Esophagus squamous epithelium (tissue), 5 donors: Measurements from ENCODE around the gene ARHGAP9. TPM values are rescaled to one million over a fixed set of nuclear protein-coding genes. Genes with fewer than 3 reads are reported as not detected.
A peak's percentile ranks its signal among the peaks of the same experiment; 100 is the strongest.
"Not testable (repeated sequence)": the region's sequence is repeated elsewhere in the genome, so short reads cannot be mapped to it uniquely, and the experiment has no call there.

Experiments
- DNase-seq: peaks from one replicate; lab custom pipeline; 2025; lab: John Stamatoyannopoulos, UW
- H3K27ac ChIP-seq, 4 donors: fragments of 200-600 bp; sonication (generic); one replicate each; pipeline ENCODE4 v1.5.1; 2016 to 2019; ENCODE audit warnings: mild to moderate bottlenecking in 1 of 4
- H3K27me3 ChIP-seq, 4 donors: fragments of 200-600 bp; sonication (generic); 1 replicate in 3 of 4; 2 replicates in 1 of 4; pipeline versions ENCODE4 v1.5.1 to v1.6.0; 2017 to 2021; ENCODE audit warnings: antibody characterized with exemption in 1 of 4
- H3K36me3 ChIP-seq, 3 donors: fragments of 200-600 bp; sonication (generic); one replicate each; pipeline ENCODE4 v1.5.1; 2016 to 2019
- H3K4me1 ChIP-seq, 3 donors: fragments of 200-600 bp; sonication (generic); one replicate each; pipeline ENCODE4 v1.5.1; 2017 to 2019
- H3K4me3 ChIP-seq, 4 donors: fragments of 200-600 bp; sonication (generic); 1 replicate in 3 of 4; 2 replicates in 1 of 4; pipeline ENCODE4 v1.5.1; 2016 to 2019; ENCODE audit warnings: mild to moderate bottlenecking in 2 of 4, moderate library complexity in 1 of 4
- H3K9me3 ChIP-seq, 3 donors: fragments of 200-600 bp; sonication (generic); one replicate each; pipeline ENCODE4 v1.5.1; 2016 to 2019
- POLR2A ChIP-seq, 4 donors: fragments of 450-650 bp; IDR thresholded peaks; one replicate each; pipeline ENCODE4 v1.6.1; 2017; ENCODE audit warnings: antibody characterized with exemption in 4 of 4, mild to moderate bottlenecking in 4 of 4, moderate library complexity in 3 of 4
- WGBS, 2 donors: methylation state at CpG; one replicate each; pipeline ENCODE4 v1.1.5; 2018; 5-methylcytosine and 5-hydroxymethylcytosine counted together
- intact Hi-C: fragments of 100-400 bp; cut with DNase I; formaldehyde crosslinking; loops from one replicate; pipeline ENCODE4 v1.15.0; 2022
- total RNA-seq, 4 donors: library from RNA; depleted of rRNA; stranded (reverse); fragments of >200 nt; gene quantifications; one replicate each; pipeline ENCODE4 v1.1.0, GENCODE V29; 2016
- TF ChIP-seq, protein P1 (sequence below), 6 experiments: fragments of 450-650 bp in 4 of 6; fragments of 200-600 bp in 2 of 6; sonication (generic) in 2 of 6; IDR thresholded peaks; one replicate each; pipeline ENCODE4 v1.5.1; 2016 to 2019; ENCODE audit warnings: antibody characterized with exemption in 6 of 6, mild to moderate bottlenecking in 4 of 6, moderate library complexity in 4 of 6
- donor health status: DM: yes; HTN: yes; CAD: no.

Gene ARHGAP9
- total RNA-seq, 4 donors from 2014 or later = 4.5 to 20.4 (median 11.3) TPM

DNA sequence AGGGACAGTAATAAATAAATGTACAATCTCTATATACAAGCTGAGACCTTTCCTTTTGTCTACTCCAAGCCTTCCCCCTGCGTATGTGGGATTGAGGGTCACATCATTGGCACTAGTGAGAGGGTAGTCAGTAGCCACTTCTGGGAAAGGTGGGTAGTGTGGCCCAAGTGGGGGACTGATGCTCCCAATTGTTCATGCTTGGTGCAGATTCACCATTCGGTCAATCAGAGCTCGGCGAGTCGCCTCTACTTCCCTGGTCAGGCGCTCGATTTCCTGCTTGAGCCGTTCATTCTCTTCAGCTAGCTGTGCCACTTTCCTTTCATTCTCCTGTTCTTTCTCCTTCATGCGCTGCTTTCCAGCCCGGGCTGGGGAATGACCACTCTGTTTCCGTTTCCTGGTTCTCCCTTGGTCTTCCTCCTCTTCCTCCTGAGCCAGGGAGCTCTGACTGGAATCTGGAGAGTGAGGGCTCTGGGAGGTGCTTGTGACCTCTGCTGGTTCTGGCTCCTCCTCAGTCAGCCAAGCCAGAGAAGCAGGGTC lies 37.0 kb upstream of the ARHGAP9 start:
- no peaks in the 10 kb centered on the region for H3K9me3 ChIP-seq
- H3K4me3 ChIP-seq = no peak overlapping the region
- H3K27me3 ChIP-seq = no peaks in the 10 kb centered on the region
- no peak for TF ChIP-seq POLR2A (IDR thresholded peaks at IDR 0.05)
- TF ChIP-seq, protein P1, sequence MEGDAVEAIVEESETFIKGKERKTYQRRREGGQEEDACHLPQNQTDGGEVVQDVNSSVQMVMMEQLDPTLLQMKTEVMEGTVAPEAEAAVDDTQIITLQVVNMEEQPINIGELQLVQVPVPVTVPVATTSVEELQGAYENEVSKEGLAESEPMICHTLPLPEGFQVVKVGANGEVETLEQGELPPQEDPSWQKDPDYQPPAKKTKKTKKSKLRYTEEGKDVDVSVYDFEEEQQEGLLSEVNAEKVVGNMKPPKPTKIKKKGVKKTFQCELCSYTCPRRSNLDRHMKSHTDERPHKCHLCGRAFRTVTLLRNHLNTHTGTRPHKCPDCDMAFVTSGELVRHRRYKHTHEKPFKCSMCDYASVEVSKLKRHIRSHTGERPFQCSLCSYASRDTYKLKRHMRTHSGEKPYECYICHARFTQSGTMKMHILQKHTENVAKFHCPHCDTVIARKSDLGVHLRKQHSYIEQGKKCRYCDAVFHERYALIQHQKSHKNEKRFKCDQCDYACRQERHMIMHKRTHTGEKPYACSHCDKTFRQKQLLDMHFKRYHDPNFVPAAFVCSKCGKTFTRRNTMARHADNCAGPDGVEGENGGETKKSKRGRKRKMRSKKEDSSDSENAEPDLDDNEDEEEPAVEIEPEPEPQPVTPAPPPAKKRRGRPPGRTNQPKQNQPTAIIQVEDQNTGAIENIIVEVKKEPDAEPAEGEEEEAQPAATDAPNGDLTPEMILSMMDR (IDR thresholded peaks at IDR 0.05) = no peak
- H3K36me3 ChIP-seq = peaks cover 17 to 67% (median 38%) of the 10 kb centered on the region in 3 donors
- H3K27ac ChIP-seq = peak overlapping the region; percentile 36 to 99 (median 82)
- intact Hi-C loops = no loop called here
- H3K4me1 ChIP-seq = peaks cover 31 to 59% (median 34%) of the 10 kb centered on the region in 3 donors
- DNase-seq = no peak
- 82 to 87% methylated on average over 10 to 11 of the region's 11 CpGs for WGBS, 2 donors

DNA sequence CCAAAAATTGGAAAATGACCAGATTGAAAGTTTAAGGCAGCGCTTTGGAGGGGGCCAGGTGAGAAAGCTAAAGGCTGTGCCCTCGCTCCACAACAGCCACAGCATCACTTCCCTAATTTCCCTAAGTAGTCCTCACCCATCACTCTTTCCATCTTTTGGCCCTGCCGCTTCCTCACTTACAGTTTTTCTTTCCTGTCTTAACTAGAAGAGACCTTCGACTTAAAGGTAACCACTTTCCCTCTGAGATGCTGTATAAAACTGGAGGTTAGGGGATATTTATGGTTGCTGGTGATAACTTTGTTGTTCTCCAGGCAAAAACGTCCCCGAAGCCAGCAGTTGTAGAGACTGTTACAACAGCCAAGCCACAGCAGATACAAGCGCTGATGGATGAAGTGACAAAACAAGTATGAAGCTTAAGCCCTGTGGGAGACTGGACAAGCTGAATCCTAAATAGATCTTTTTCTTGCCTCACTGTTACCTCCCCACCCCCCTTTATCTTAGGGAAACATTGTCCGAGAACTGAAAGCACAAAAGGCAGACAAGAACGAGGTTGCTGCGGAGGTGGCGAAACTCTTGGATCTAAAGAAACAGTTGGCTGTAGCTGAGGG lies 36.4 kb upstream of the ARHGAP9 start:
- Histone ChIP-seq H3K36me3 (peaks cover 17 to 73% (median 38%) of the 10 kb centered on the region in 3 donors), H3K4me3 (no peak overlapping the region), H3K27ac (peak overlapping the region in 3 of 4 donors; percentile 36 to 99 (median 99)), H3K4me1 (peaks cover 24 to 53% (median 27%) of the 10 kb centered on the region in 3 donors), H3K27me3 (no peaks in the 10 kb centered on the region), H3K9me3 (no peaks in the 10 kb centered on the region)
- 75 to 78% methylated on average over 11 of the region's 11 CpGs for WGBS, 2 donors
- intact Hi-C loops = no loop called here
- DNase-seq = no peak
- no peak for TF ChIP-seq POLR2A (IDR thresholded peaks at IDR 0.05)
- TF ChIP-seq, protein P1 (IDR thresholded peaks at IDR 0.05) = no peak

DNA sequence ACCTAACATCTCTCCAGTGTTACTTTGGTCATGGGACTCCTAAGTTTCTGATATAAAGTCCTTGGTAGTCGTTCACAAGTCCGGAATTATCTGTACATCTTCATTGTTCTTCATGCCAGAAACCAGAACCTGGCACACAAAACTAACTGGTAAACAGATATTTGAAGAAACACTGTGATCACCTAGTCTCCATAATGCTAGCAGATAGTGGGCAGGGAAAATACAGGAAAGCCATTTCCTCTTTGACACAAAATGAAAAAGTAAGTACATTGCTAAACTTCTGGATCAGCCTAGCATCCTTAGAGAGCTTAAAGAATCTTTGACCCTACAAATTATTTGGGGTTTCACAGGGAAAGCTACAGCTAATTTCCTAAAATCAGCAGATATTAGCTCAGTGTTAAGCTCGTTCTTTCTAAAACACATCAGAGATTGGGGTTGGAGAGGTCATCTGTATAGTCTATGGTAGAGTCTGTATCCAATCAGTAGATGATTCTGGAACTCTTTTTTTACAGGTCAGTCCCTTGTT lies 35.8 kb upstream of the ARHGAP9 start:
- peaks cover 17 to 79% (median 38%) of the 10 kb centered on the region in 3 donors for H3K36me3 ChIP-seq

DNA sequence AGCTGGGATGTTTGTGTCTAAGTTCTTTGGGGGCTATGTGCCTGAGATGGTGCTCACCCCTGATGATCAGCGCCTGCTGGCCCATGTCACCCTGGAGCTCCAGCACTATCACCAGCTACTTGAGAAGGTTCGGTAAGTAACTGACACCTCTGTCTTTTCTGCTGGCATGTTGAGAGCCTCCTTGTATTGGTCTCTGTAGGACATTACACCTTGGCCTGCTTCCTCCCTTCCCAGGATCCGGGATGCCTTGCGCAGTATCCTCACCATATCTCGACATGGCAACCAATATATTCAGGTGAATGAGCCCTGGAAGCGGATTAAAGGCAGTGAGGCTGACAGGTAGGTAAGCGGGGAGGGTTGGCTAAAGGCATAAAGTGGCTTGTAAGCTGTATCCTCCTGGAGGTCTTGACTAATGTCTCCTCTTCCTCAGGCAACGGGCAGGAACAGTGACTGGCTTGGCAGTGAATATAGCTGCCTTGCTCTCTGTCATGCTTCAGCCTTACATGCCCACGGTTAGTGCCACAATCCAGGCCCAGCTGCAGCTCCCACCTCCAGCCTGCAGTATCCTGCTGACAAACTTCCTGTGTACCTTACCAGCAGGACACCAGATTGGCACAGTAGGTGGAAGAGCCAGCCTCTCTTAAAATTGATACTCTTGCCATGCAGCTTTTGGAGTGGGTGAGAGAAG lies 35.2 kb upstream of the ARHGAP9 start:
- H3K9me3 ChIP-seq = no peaks in the 10 kb centered on the region
- intact Hi-C loops = no loop called here
- no peak overlapping the region for H3K27ac ChIP-seq
- no peak for DNase-seq
- TF ChIP-seq POLR2A (IDR thresholded peaks at IDR 0.05) = no peak
- TF ChIP-seq, protein P1 (IDR thresholded peaks at IDR 0.05) = no peak
- H3K4me1 ChIP-seq = peaks cover 20 to 56% (median 25%) of the 10 kb centered on the region in 3 donors
- peaks cover 17 to 79% (median 38%) of the 10 kb centered on the region in 3 donors for H3K36me3 ChIP-seq
- WGBS, 2 donors = 80 to 91% methylated on average over 6 to 9 of the region's 9 CpGs
- H3K4me3 ChIP-seq = no peak overlapping the region
- no peaks in the 10 kb centered on the region for H3K27me3 ChIP-seq

More for the DNA sequence above, 35.8 kb upstream of the ARHGAP9 start:
- intact Hi-C loops = no loop called here
- H3K4me3 ChIP-seq = no peak overlapping the region
- TF ChIP-seq, protein P1 (IDR thresholded peaks at IDR 0.05) = no peak
- TF ChIP-seq POLR2A (IDR thresholded peaks at IDR 0.05) = no peak
- H3K4me1 ChIP-seq = peaks cover 20 to 50% (median 25%) of the 10 kb centered on the region in 3 donors
- H3K27ac ChIP-seq = peak overlapping the region in 2 of 4 donors; percentile 99
- 74 to 78% methylated on average over 3 of the region's 3 CpGs for WGBS, 2 donors
- DNase-seq = no peak
- no peaks in the 10 kb centered on the region for H3K9me3 ChIP-seq
- H3K27me3 ChIP-seq = no peaks in the 10 kb centered on the region

DNA sequence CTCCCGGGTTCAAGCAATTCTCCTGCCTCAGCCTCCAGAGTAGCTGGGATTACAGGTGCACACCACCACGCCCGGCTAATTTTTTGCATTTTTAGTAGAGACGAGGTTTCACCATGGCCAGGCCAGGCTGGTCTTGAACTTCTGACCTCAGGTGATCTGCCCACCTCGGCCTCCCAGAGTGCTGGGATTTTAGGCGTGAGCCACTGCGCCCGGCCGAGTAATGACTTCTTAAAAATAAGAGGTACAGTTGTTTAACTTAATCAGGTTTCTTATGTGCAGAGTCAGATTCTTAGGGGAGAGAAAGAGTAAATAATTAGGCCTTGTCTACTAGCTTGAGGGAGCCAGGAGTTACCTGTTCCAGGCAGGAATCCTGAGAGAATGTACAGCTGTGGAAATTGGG lies 34.6 kb upstream of the ARHGAP9 start:
- WGBS, 2 donors = 80 to 91% methylated on average over 4 to 9 of the region's 9 CpGs
- H3K27me3 ChIP-seq, H3K27ac ChIP-seq, DNase-seq, H3K4me3 ChIP-seq, H3K9me3 ChIP-seq, intact Hi-C loops: not testable (repeated sequence)
- Histone ChIP-seq H3K36me3 (peaks cover 17 to 84% (median 38%) of the 10 kb centered on the region in 3 donors), H3K4me1 (peaks cover 16 to 56% (median 23%) of the 10 kb centered on the region in 3 donors)

DNA sequence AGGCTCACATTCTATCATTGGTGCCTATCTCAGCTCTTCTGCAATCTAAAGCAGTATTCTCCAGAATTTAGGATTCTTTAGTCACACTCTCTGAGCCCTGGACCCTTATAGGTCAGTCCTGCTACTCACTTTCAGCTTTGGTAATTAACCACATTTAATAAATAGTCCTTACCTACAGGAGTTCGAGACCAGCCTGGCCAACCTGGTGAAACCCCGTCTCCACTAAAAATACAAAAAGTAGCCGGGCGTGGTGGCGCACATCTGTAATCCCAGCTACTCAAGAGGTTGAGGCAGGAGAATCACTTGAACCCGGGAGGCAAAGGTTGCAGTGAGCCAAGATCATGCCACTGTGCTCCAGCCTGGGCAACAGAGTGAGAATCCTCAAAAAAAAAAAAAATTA lies 34.0 kb upstream of the ARHGAP9 start:
- 76 to 92% methylated on average over 6 of the region's 6 CpGs for WGBS, 2 donors
- H3K4me3 ChIP-seq = not testable (repeated sequence)

More for the DNA sequence above, 34.0 kb upstream of the ARHGAP9 start:
- peaks cover 17 to 87% (median 38%) of the 10 kb centered on the region in 3 donors for H3K36me3 ChIP-seq
- H3K27ac ChIP-seq, H3K9me3 ChIP-seq, H3K27me3 ChIP-seq, DNase-seq, intact Hi-C loops: not testable (repeated sequence)
- peaks cover 10 to 53% (median 17%) of the 10 kb centered on the region in 3 donors for H3K4me1 ChIP-seq
